ENCODE data around the gene BCAS2.

DNA sequence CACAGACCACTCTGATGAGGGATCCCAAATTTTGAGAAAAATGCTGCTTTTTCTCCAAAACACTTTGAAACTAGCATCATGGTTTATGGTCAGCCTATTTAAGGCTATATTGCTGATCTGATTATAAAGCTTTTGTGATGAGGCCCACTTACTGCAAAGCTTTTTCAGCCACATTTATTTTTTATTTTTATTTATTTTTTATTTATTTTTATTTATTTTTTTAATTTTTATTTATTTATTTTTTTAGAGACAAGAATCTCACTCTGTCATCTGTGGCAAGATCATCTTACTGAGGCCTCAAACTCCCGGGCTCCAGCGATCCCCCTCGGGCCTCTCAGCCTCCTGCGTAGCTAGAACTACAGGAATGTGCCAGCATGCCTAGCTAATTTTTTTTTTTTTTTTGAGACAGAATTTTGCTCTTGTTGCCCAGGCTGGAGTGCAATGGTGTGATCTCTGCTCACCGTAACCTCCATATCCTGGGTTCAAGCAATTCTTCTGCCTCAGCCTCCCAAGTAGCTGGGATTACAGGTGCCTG lies 5.2 kb upstream of the BCAS2 start:
- TF ChIP-seq, protein P1, sequence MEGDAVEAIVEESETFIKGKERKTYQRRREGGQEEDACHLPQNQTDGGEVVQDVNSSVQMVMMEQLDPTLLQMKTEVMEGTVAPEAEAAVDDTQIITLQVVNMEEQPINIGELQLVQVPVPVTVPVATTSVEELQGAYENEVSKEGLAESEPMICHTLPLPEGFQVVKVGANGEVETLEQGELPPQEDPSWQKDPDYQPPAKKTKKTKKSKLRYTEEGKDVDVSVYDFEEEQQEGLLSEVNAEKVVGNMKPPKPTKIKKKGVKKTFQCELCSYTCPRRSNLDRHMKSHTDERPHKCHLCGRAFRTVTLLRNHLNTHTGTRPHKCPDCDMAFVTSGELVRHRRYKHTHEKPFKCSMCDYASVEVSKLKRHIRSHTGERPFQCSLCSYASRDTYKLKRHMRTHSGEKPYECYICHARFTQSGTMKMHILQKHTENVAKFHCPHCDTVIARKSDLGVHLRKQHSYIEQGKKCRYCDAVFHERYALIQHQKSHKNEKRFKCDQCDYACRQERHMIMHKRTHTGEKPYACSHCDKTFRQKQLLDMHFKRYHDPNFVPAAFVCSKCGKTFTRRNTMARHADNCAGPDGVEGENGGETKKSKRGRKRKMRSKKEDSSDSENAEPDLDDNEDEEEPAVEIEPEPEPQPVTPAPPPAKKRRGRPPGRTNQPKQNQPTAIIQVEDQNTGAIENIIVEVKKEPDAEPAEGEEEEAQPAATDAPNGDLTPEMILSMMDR (IDR thresholded peaks at IDR 0.05; ENCODE audit: poor library complexity) = no peak
- TF ChIP-seq EZH2 (IDR thresholded peaks at IDR 0.05; ENCODE audit: borderline replicate concordance) = no peak
- TF ChIP-seq EZH2phosphoT487 (IDR thresholded peaks at IDR 0.05; ENCODE audit: low read depth, severe bottlenecking, unreplicated experiment) = no peak
